Hindlimb muscle (tissue), 1 donor: ENCODE data around the gene LRP1-AS. TPM values are rescaled to one million over a fixed set of nuclear protein-coding genes. Genes with fewer than 3 reads are reported as not detected.

Source experiments
- DNase-seq: peaks from one replicate; pipeline ENCODE4 v3.0.0-alpha.2; 2013
- polyA plus RNA-seq: library from polyadenylated mRNA; unstranded; fragments of 120-200 nt; gene quantifications from one replicate; pipeline ENCODE4 v1.2.1, GENCODE V29; 2013; ENCODE audit not compliant: insufficient read length

The LRP1-AS gene
- polyA plus RNA-seq, 1 donor = 0.45 TPM

DNA sequence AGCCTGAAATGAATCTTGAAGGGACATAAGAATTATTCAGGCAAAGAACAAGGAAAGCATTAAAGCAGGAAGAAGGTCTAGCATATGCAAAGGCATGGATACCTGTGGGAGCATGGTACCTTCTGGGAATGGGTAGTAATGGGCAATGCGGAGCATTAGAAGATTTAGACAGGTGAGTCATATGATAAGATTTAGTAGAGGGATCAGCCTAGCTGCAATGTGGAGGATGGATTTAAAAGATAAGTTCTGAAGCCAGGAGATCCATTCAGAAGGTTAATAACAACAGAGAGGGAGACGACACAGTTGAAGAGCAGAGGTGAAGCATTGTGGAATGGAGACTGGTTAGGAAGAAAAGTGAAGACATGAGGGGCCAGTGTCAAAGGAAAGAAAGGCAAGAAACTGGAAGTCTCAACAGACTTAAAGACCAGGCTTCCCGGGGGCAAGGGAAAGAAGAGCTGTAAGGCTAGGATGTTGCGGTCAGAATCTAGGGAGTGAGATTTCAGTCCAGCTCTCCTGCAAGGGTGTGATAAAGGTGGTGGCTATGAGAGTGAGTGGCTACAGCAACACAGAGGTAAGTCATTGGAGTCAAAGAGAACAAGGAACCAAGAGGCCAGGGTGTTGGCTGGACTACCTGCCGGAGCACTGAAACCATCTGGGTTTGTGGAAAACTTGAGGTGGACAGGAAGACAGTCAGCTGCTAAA, 30.7 kb downstream of the LRP1-AS start:
- DNase-seq = no peak

GRCh38 chr12:57112492-57113294, 34.7 kb downstream of the LRP1-AS start:
- no peak for DNase-seq

DNA sequence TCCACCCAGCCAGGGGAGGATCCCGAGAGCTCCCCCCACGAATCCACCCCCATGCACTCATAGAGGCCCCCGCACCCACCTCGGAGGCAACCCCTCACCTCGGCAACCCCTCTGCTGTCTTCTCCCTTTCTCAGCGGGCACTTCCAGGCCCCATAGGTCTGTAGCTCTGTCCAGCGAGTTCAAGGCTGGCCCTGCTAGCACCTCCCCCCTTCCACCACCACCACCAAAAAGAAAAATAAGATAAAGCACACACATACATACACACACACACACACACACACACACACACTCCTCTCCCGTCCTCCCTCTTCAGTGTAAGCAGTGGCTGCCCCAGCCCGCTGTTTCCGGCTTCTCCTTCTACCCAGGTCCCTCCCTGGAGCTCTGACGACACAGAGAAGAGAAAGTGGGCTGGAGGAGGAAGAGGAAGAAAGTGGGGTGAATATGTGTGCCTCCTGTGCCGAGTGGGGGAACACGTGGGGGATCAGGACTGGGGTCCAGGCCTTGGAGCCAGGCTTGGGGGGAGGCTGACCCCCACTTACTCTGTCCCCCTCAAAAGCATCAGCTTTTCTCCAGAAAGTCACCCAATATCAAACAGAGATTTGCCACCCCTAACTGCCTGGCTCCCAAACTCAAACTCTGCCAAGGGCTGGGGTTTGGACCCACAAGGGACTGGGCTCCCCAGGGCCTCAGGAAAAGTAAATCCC, 36.2 kb downstream of the LRP1-AS start, which contains the start of gene STAT6:
Gene STAT6 (minus strand): TSS at position 332 of the 704 bp plus-strand sequence. CDS start 3,084 bp downstream, outside the sequence.
- DNase-seq = peak; percentile 85

GRCh38 chr12:57110104-57111030, 37.1 kb downstream of the LRP1-AS start:
- peak; percentile 49 for DNase-seq

GRCh38 chr12:57109207-57110103, 38.0 kb downstream of the LRP1-AS start:
- DNase-seq = no peak

- no peak for DNase-seq
These were observed 39.8 kb downstream of the LRP1-AS start for GRCh38 chr12:57107456-57108155.

DNA sequence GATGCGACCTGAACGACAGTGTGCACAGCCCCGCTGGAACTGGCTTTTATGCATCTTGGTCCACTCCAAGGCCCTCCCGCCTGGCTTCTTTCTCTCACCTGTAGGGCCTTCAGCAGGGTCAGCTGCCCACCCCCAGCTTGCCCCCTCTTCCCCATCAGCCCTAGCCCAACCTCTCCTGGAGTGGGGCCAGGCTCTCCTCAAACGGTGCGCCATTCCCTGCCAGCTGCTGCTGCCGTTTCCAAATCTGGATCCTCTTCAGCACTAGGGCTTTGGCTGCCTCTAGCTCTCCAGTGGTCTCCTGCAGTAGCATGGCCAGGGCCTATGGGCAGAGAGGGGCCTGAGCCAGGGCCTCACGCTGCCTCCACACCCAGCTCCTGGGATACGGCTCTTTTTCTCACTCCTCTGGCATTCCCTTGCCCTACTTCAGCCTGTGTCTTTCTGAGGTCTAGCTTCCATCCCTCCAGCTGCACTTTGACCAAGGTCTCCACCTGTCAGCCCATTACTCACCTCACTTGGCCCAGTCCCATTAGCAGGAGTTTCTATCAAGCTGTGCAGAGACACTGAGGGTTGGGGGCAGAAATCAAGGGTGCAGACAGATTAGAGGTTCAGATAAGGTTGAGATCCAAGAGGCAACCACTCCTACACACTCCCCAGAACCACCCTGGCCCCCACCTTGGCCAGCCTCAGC, 41.3 kb downstream of the LRP1-AS start:
- DNase-seq = no peak

DNA sequence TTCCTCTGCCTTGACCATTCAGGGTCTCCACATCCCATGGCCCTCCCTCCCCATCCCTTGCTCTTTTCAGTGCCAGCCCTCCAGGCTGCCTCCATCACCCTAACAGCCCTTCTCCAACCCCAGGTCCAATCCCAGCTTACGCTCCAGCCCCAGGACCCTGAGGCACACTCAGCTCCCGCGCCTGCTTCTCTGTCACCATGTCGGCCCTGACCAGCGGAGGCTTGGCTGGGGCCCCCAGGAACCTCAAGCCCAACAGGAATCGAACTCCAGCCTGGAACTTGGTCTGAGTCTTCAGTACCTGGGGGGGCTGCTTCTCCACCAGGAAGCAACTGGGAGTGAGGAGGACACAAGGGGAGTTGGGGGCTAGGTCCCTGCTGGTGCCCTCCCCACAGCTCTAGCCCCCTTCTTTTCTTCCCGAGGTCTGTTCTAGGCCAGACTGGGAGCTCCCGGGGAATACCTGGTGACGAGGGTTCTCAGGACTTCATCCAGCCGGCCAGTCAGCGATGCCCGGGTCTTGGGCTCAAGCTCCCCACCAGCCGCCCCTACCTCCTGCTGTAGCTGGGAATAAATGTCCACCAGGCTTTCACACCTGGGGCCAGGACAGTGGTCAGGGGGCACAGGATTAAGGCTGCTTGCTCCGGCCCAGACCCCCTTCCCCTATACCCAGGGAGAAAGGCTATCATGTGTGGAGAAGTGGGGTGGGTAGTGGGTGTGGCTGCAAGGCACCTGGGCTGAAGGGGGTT, 42.2 kb downstream of the LRP1-AS start:
- DNase-seq = no peak

DNA sequence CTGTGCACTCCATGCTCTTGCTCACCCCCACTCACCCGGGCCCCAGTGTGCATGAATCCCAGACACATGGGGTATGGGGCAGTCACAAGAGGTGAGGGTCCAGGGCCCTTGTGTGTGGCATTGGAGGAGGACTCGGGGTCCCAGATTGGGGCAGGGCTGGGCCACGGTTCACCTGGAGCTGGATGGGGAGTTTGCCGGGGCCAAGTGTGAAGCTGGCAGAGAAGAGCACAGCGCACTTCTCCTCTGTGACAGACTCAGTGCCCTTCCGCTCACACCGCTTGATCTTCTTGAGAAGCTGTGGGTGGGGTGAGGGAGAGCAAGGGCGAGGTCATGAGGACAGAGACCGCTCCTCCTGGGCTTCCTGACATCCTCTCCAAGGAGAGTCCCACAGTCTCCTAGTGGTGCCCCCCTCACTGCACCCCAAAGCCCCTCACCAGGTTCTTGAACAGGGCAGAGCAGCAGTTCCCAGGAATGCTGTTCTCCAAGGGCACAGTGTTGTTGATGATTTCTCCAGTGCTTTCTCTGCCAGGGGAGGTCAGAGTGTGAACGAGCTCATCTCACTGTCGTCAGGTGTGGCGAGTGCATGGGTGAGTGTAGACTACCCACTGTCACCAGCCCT, 43.0 kb downstream of the LRP1-AS start:
- DNase-seq = no peak

- DNase-seq = no peak
These were observed 43.6 kb downstream of the LRP1-AS start for GRCh38 chr12:57103856-57104255.

GRCh38 chr12:57101892-57102695, 45.3 kb downstream of the LRP1-AS start:
- no peak for DNase-seq

GRCh38 chr12:57099766-57100165, 47.7 kb downstream of the LRP1-AS start:
- no peak for DNase-seq

DNA sequence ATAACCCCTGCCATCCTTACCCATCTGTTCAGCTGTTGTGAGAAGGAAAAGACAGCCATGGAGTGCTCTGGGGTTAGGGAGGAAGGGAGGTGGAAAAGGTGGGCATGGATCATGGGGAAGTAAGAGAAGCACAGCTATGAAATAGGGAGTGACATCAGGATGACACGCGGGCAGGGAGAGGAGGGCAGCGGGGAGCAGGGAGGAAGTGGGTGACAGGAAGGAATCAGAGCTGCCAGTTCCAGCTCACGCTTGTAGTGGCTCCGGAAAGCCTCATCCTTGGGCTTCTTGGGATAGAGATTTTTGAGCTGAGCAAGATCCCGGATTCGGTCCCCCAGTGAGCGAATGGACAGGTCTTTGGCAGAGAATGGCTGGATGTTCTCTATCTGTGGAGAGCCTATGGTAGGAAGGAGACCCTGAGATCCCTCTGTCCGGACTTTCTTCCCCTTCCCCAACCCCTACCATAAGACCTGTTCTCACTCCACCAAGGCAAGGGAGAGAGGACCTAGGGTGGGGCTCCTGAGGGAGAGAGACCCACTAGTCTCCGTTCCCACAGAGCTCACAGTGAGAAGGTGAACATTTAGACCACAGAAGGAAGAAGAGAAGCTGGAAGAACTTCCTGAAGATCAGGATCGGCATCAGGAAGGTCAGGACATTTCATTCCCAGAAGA, 48.2 kb downstream of the LRP1-AS start:
- DNase-seq = no peak

- no peak for DNase-seq
These were observed 48.9 kb downstream of the LRP1-AS start for GRCh38 chr12:57098546-57098945.

GRCh38 chr12:57097554-57097835, 49.9 kb downstream of the LRP1-AS start:
- DNase-seq = no peak

GRCh38 chr12:57096748-57097553, 50.5 kb downstream of the LRP1-AS start:
- DNase-seq = no peak
